ENCODE data around the gene TSGA10IP. TPM values are rescaled to one million over a fixed set of nuclear protein-coding genes. Genes with fewer than 3 reads are reported as not detected.

Gene TSGA10IP
- polyA plus RNA-seq, 4 donors = not detected

DNA sequence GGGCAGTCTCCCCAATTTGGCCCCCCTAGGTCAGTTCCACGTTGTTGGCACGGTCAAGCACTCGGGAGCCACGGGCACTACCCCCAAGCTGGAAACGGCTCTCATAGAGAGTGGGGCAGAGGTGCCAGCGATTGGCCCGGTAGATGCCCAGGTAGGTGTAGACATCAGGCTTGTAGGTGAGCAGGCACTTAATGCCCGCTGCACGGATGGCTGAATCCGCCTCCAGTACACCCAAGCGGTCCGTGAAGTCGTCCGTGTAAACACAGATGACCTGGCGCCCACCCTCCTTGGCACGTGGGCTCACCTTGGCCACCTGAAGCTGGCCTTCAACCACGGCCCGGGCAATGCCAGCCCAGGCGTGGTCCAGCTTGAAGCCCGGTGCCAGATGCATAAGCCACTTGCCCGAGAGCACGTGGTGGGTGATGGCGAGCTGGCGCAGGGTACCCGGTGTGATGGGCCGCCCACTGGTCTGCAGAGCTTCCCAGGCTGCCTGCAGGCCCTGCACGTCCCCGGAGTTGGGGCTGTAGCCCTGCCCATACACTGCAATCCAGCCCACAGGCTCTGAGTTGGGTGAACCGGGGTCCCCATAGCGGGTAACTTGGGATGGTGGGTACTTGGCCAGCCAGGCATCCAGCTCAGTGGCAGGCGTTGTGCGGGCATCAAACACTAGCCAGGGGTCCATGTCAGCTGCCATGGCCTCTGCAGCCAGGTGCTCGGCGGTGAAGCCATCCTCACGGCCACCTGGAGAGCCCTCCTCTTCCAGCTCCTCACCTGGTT is 27.7 kb upstream of the TSGA10IP start:
- DNase-seq (ENCODE audit: low read depth in 4 of 4, low spot score in 3 of 4) = no peak

GRCh38 chr11:65918211-65919140 is 26.8 kb upstream of the TSGA10IP start, which contains the start of gene C11orf68:
Gene C11orf68 (minus strand): TSS chr11:65919062. CDS start chr11:65919031, 31 bp downstream.
- no peak for DNase-seq (ENCODE audit: low read depth in 4 of 4, low spot score in 3 of 4)

DNA sequence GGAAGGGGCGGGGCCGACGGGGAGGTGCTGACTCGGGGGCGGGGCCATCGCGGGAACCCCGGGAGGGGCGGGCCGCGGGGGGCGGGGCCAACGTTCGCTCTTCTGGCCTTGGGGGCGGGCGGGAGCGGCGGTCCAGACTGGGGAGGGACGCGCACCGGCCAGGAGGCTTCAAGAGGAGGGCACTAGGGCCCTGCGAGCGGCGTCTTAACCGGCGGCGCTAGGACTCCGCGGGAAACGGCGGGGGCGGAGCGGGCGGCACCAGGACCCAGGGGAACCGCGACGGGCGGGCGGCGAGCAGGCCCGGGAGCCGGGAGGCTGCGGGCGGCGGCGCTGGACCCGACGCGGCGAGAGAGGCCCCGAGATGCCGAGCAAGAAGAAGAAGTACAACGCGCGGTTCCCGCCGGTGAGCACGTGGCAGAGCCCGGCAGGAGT is 26.1 kb upstream of the TSGA10IP start, which contains the start of gene DRAP1:
DRAP1 (plus strand) TSS at position 286 of the 432 bp plus-strand sequence; CDS start at position 362, 76 bp downstream.
- DNase-seq (ENCODE audit: low read depth in 4 of 4, low spot score in 3 of 4) = peak; percentile 88 to 96 (median 94)

GRCh38 chr11:65919573-65920371 is 25.5 kb upstream of the TSGA10IP start:
- DNase-seq (ENCODE audit: low read depth in 4 of 4, low spot score in 3 of 4) = no peak

DNA sequence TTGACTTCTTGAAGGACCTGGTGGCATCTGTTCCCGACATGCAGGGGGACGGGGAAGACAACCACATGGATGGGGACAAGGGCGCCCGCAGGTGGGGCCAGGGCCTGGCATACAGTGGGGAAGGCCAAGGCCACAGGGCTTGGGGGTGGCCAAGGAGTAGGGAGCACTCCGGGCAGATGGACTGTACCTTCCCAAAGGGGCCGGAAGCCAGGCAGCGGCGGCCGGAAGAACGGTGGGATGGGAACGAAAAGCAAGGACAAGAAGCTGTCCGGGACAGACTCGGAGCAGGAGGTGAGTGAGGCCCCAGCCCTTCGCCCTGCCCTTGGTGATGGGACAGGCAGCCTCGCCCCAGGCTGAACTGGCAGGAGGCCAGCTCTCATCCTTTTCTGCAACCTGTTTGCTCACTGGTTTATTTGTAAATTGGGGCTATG is 24.9 kb upstream of the TSGA10IP start:
- DNase-seq (ENCODE audit: low read depth in 4 of 4, low spot score in 3 of 4) = no peak

GRCh38 chr11:65921033-65921555 is 24.2 kb upstream of the TSGA10IP start:
- DNase-seq (ENCODE audit: low read depth in 4 of 4, low spot score in 3 of 4) = no peak

- no peak for DNase-seq (ENCODE audit: low read depth in 4 of 4, low spot score in 3 of 4)
Measured at GRCh38 chr11:65921876-65922275, 23.4 kb upstream of the TSGA10IP start.

GRCh38 chr11:65922565-65922964 is 22.7 kb upstream of the TSGA10IP start:
- DNase-seq (ENCODE audit: low read depth in 4 of 4, low spot score in 3 of 4) = no peak

- no peak for DNase-seq (ENCODE audit: low read depth in 4 of 4, low spot score in 3 of 4)
Measured at GRCh38 chr11:65925397-65925796, 19.9 kb upstream of the TSGA10IP start.

DNA sequence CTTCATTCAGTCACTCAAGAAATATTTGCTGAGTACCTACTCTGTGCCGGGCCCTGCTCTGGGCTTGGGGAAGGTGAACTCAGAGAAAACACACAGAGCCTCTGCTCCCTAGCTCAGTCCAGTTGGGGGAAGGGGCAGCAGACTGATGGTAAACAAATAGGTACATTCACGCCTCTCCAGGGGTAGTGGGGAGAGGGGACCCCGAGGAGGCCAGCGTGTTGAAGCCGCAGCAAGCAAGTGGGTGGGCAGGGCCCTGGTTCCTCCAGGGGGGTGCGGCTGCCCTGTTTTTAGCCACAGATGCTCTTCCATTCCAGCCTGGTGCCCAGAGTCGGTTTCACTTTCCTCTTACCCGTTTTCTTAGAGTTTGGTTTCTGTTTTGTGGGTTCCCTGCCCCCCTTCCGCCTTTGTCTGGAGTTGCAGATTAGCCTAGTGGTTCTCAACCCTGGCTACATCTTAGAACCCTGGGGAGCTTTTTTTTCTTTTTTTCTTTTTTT is 17.3 kb upstream of the TSGA10IP start:
- no peak for DNase-seq (ENCODE audit: low read depth in 4 of 4, low spot score in 3 of 4)

DNA sequence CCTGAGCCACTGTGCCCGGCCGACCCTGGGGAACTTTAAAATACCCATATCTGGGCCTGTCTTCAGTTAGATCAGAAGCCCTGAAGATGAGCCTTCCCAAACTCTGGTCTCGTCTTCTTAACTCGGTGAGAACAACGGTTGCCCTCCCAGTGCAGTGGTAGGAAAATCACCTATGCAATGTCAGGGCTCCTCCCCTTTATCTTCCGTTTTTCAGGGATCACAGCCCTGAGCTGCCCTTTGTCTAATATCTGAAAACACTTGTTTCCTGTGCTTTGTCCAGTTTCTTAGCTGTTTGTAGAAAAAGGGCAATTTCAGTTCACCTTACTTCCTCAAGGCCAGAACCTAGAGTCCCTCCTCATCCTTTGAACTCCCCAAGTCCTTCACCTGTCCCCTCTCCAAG is 16.6 kb upstream of the TSGA10IP start:
- DNase-seq (ENCODE audit: low read depth in 4 of 4, low spot score in 3 of 4) = no peak

GRCh38 chr11:65931773-65932557 is 13.3 kb upstream of the TSGA10IP start:
- DNase-seq (ENCODE audit: low read depth in 4 of 4, low spot score in 3 of 4) = no peak

DNA sequence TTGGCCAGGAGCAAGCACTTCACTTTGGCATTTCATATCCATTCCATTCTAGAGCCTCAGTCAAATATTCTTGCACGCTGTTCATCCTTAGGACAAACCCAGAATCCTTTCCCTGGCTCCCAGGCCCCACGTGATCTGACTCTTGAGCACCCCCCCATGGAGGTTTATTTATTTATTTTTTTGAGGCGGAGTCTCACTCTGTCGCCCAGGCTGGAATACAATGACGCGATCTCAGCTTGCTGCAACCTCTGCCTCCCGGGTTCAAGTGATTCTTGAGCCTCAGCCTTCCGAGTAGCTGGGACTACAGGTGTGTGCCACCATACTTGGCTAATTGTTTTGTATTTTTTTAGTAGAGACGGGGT is 12.7 kb upstream of the TSGA10IP start:
- DNase-seq (ENCODE audit: low read depth in 4 of 4, low spot score in 3 of 4) = no peak

DNA sequence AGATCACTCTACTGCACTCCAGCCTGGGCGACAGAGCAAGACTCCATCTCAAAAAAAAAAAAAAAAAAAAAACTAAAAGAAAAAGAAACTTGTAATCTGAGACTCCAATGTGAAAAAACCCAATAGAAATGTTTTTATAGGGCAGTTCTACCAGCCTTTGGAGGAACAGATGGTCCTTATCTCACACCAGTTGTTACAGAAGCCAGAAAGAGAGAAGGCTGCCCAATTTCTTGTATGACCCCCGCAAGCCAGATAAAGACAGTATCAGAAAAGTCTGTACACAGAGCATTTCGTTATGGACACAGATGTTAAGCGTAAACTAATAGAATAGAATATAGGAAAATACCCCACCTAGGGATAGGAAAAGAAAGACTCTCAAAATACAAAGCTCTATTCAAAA is 11.3 kb upstream of the TSGA10IP start:
- no peak for DNase-seq (ENCODE audit: low read depth in 4 of 4, low spot score in 3 of 4)

DNA sequence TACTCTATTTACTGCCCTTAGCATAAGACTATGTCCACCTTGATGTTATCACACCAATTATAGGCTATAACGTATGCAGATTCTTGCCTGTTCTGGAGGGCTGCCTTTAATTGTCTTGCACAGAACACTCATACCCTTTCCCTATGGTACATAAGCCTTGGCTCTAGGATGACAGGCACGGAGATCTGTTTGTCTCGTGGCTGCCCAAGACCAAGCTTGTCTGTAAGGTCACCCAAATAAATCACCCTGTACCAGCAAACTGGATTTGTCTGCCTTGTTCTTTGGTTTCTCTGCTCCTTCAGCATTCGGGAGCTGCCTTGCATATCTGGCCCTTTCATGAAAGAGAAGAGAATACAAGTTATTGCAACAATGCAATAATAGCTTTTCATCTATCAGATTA is 7.5 kb upstream of the TSGA10IP start:
- no peak for DNase-seq (ENCODE audit: low read depth in 4 of 4, low spot score in 3 of 4)

GRCh38 chr11:65941720-65942310 is 3.5 kb upstream of the TSGA10IP start:
- DNase-seq (ENCODE audit: low read depth in 4 of 4, low spot score in 3 of 4) = no peak

- no peak for DNase-seq (ENCODE audit: low read depth in 4 of 4, low spot score in 3 of 4)
Measured at GRCh38 chr11:65942531-65942930, 2.7 kb upstream of the TSGA10IP start.

DNA sequence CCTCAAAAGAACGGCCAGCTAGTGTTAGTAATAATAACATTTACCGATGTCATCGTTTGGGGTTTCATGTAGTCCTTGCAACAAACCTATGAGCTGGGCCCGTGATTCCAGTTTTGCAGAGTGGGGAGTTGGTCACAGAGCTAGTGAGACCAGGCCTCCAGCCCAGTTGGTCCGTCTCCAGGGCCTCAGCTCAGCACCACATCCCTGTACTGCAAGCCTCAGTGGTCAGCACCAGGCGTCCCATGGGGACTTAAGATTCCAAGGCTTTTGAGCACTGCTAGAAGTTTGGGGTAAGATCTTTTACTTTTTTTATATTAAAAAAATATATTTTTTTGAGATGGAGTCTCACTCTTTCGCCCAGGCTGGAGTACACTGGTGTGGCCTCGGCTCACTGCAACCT is 1.1 kb upstream of the TSGA10IP start:
- no peak for DNase-seq (ENCODE audit: low read depth in 4 of 4, low spot score in 3 of 4)

DNA sequence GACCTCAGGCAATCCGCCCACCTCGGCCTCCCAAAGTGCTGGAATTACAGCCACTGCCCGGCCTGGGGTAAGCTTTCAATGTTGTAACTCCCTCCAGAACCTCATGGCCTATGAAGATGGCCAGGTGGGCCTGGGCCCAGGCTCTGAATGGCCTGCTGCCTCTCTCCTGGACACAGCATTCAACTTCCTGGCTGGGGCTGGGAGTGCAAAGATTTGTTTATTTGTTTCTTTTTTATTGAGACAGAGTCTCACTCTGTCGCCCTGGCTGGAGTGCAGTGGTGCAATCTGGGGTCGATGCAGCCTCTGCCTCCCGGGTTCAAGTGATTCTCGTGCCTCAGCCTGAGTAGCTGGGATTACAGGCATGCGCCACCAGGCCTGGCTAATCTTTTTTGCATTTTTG is 513 bp upstream of the TSGA10IP start:
- no peak for DNase-seq (ENCODE audit: low read depth in 4 of 4, low spot score in 3 of 4)
